ENCODE measurements around the gene ZNF559. TPM values are rescaled to one million over a fixed set of nuclear protein-coding genes. Genes with fewer than 3 reads are reported as not detected.

Gene ZNF559
- total RNA-seq, 1 experiment from 2014 or later = 10.9 TPM

DNA sequence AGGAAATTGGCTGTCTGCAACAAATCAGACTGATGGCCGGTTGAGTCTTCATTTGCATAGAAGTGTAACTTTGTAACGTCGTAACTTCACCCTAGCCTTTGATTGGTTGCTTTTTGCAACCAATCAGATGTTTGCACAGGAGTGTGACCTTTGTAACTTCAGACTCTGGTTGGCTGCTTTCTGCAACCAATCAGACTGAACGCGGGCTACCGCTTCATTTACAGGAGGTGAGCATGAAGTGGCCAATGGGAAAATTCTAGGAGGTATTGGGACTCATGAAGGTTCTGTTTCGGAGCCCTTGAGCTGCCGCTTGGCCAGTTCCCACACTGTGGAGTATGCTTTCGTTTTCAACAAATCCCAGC, 441 bp upstream of the ZNF559 start:
- ChIA-PET CTCF (interaction anchor here (0.8 to 1.1 kb wide), 2 partner anchors 11 to 14 kb away, joined by 3 to 4 read pairs; partner anchors contain the start of gene ZNF699), RAD21 (ENCODE audit: low non-redundant PET in 1 of 2, low total read pairs in 2 of 2, uncharacterized antibody in 2 of 2, unreplicated experiment in 2 of 2) (no interaction called here), POLR2A (no interaction called here)
- TF ChIP-seq, protein P1, sequence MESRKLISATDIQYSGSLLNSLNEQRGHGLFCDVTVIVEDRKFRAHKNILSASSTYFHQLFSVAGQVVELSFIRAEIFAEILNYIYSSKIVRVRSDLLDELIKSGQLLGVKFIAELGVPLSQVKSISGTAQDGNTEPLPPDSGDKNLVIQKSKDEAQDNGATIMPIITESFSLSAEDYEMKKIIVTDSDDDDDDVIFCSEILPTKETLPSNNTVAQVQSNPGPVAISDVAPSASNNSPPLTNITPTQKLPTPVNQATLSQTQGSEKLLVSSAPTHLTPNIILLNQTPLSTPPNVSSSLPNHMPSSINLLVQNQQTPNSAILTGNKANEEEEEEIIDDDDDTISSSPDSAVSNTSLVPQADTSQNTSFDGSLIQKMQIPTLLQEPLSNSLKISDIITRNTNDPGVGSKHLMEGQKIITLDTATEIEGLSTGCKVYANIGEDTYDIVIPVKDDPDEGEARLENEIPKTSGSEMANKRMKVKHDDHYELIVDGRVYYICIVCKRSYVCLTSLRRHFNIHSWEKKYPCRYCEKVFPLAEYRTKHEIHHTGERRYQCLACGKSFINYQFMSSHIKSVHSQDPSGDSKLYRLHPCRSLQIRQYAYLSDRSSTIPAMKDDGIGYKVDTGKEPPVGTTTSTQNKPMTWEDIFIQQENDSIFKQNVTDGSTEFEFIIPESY (IDR thresholded peaks at IDR 0.05; ENCODE audit: extremely low read depth, insufficient replicate concordance, low read length) = no peak
- TF ChIP-seq SP1 (IDR thresholded peaks at IDR 0.05; ENCODE audit: low read depth) (no peak), EZH2 (IDR thresholded peaks at IDR 0.05) (no peak)
- Histone ChIP-seq H3K36me3 (ENCODE audit: control insufficient read depth in 1 of 2, insufficient read depth in 2 of 2, low read length in 2 of 2) (peaks cover 0 to 3% of the 10 kb centered on the region in 2 experiments; a peak in 1 of 4 replicates), H3K27me3 (ENCODE audit: insufficient read depth, low read length) (no peaks in the 10 kb centered on the region), H3K27ac (ENCODE audit: low read depth, low read length) (peak overlapping the region; percentile 80), H3K4me2 (ENCODE audit: low read length) (peak overlapping the region; percentile 92), H2AFZ (ENCODE audit: low read depth, low read length, poor library complexity, severe bottlenecking) (peak overlapping the region; percentile 97), H3K4me3 (replicated peaks in 1 of 2; ENCODE audit: low read depth in 1 of 2, low read length in 2 of 2) (peak overlapping the region; percentile 73 to 80), H3K79me2 (ENCODE audit: insufficient read depth, low read length) (peaks cover 10% of the 10 kb centered on the region; the same call in 1 of the 2 replicates), H3K9me2 (ENCODE audit: insufficient read depth) (no peaks in the 10 kb centered on the region), H3K4me1 (ENCODE audit: control insufficient read depth in 1 of 2, insufficient read depth in 2 of 2, low read length in 2 of 2) (peaks cover 0 to 16% of the 10 kb centered on the region in 2 experiments; a peak in 2 of 4 replicates), H3K9ac (ENCODE audit: low read length) (no peak overlapping the region), H4K20me1 (ENCODE audit: insufficient read depth) (no peaks in the 10 kb centered on the region), H3K9me3 (ENCODE audit: control insufficient read depth in 1 of 2, insufficient read depth in 1 of 2, low read depth in 1 of 2, low read length in 2 of 2) (peaks cover 11 to 25% of the 10 kb centered on the region in 2 experiments; a peak in 2 of 4 replicates)
- DNase-seq (ENCODE audit: low read depth, low spot score) (peak; percentile 6), ATAC-seq (peak; percentile 33)
- BruUV-seq (replicated peaks) = no TSS peak
- intact Hi-C loops (cut with micrococcal nuclease) = loop anchor here (10.0 kb wide), 2 partner anchors 261 to 351 kb away; partner anchors contain the start of genes ZNF121 and ZNF562

DNA sequence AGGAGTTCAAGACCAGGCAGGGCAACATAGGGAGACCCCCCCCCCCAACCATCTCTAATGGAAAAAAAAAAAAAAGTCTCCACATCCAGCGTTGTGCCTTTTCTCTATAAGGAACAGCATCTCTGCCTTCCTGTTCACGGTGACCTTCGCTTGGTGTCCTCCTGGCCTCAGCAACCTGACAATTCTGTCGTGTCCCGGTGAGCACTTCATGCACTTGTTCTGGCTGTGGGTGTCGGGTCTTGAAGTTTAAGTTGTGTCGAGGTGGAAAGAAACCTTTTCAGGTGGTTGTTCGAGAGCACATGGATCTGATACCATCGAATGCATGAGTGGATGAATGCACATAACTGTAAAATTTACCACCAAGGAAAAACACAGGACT, 594 bp downstream of the ZNF559 start:
- peaks cover 10% of the 10 kb centered on the region; the same call in 1 of the 2 replicates for H3K79me2 ChIP-seq (ENCODE audit: insufficient read depth, low read length)
- H3K4me2 ChIP-seq (ENCODE audit: low read length) = peak overlapping the region; percentile 92
- peaks cover 0 to 3% of the 10 kb centered on the region in 2 experiments; a peak in 1 of 4 replicates for H3K36me3 ChIP-seq (ENCODE audit: control insufficient read depth in 1 of 2, insufficient read depth in 2 of 2, low read length in 2 of 2)
- ATAC-seq (no peak), DNase-seq (ENCODE audit: low read depth, low spot score) (no peak)
- peak overlapping the region; percentile 73 to 80 for H3K4me3 ChIP-seq (replicated peaks in 1 of 2; ENCODE audit: low read depth in 1 of 2, low read length in 2 of 2)
- H2AFZ ChIP-seq (ENCODE audit: low read depth, low read length, poor library complexity, severe bottlenecking) = peak overlapping the region; percentile 78
- intact Hi-C loops (cut with micrococcal nuclease) = loop anchor here (1.0 to 10.0 kb wide), 3 partner anchors 15 to 350 kb away; partner anchors contain the start of genes ZNF121, ZNF562 and ZNF699
- CTCF ChIA-PET = no interaction called here
- peak overlapping the region; percentile 68 for H3K9ac ChIP-seq (ENCODE audit: low read length)
- POLR2A ChIA-PET = no interaction called here
- H3K9me2 ChIP-seq (ENCODE audit: insufficient read depth) = no peaks in the 10 kb centered on the region
- H3K27me3 ChIP-seq (ENCODE audit: insufficient read depth, low read length) = no peaks in the 10 kb centered on the region
- H3K9me3 ChIP-seq (ENCODE audit: control insufficient read depth in 1 of 2, insufficient read depth in 1 of 2, low read depth in 1 of 2, low read length in 2 of 2) = peaks cover 11 to 34% of the 10 kb centered on the region in 2 experiments; a peak in 2 of 4 replicates
- no peaks in the 10 kb centered on the region for H4K20me1 ChIP-seq (ENCODE audit: insufficient read depth)
- H3K4me1 ChIP-seq (ENCODE audit: control insufficient read depth in 1 of 2, insufficient read depth in 2 of 2, low read length in 2 of 2) = peaks cover 0 to 16% of the 10 kb centered on the region in 2 experiments; a peak in 2 of 4 replicates
- H3K27ac ChIP-seq (ENCODE audit: low read depth, low read length) = peak overlapping the region; percentile 80
- TF ChIP-seq ZFX (IDR thresholded peaks at IDR 0.05) (no peak), POLR2A (IDR thresholded peaks at IDR 0.05; ENCODE audit: borderline replicate concordance, extremely low read depth, insufficient read depth, insufficient read length) (no peak), RAD21 (IDR thresholded peaks at IDR 0.05; ENCODE audit: low read depth) (no peak), FOSL1 (IDR thresholded peaks at IDR 0.05; ENCODE audit: low read depth) (no peak), CEBPB (IDR thresholded peaks at IDR 0.05; ENCODE audit: low read depth) (no peak), ZNF274 (IDR thresholded peaks at IDR 0.05; ENCODE audit: low read depth, low read length) (no peak), SIN3A (IDR thresholded peaks at IDR 0.05; ENCODE audit: low read depth) (no peak), SP1 (IDR thresholded peaks at IDR 0.05; ENCODE audit: low read depth) (no peak), EZH2phosphoT487 (IDR thresholded peaks at IDR 0.05; ENCODE audit: borderline replicate concordance) (no peak), JUND (IDR thresholded peaks at IDR 0.05) (no peak), YY1 (IDR thresholded peaks at IDR 0.05; ENCODE audit: extremely low read depth, insufficient replicate concordance, low read depth, low read length) (no peak), POLR2AphosphoS5 (IDR thresholded peaks at IDR 0.05; ENCODE audit: low read depth, low read length) (no peak)
- TF ChIP-seq, protein P2, sequence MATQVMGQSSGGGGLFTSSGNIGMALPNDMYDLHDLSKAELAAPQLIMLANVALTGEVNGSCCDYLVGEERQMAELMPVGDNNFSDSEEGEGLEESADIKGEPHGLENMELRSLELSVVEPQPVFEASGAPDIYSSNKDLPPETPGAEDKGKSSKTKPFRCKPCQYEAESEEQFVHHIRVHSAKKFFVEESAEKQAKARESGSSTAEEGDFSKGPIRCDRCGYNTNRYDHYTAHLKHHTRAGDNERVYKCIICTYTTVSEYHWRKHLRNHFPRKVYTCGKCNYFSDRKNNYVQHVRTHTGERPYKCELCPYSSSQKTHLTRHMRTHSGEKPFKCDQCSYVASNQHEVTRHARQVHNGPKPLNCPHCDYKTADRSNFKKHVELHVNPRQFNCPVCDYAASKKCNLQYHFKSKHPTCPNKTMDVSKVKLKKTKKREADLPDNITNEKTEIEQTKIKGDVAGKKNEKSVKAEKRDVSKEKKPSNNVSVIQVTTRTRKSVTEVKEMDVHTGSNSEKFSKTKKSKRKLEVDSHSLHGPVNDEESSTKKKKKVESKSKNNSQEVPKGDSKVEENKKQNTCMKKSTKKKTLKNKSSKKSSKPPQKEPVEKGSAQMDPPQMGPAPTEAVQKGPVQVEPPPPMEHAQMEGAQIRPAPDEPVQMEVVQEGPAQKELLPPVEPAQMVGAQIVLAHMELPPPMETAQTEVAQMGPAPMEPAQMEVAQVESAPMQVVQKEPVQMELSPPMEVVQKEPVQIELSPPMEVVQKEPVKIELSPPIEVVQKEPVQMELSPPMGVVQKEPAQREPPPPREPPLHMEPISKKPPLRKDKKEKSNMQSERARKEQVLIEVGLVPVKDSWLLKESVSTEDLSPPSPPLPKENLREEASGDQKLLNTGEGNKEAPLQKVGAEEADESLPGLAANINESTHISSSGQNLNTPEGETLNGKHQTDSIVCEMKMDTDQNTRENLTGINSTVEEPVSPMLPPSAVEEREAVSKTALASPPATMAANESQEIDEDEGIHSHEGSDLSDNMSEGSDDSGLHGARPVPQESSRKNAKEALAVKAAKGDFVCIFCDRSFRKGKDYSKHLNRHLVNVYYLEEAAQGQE (IDR thresholded peaks at IDR 0.05; ENCODE audit: low read depth) = no peak
- BruUV-seq (replicated peaks) = TSS peak; percentile 83
- RAD21 ChIA-PET (ENCODE audit: low non-redundant PET in 1 of 2, low total read pairs in 2 of 2, uncharacterized antibody in 2 of 2, unreplicated experiment in 2 of 2) = no interaction called here
